Astrocyte (in vitro differentiated cells and primary cell): ENCODE results near the gene TRIM67. TPM values are rescaled to one million over a fixed set of nuclear protein-coding genes. Genes with fewer than 3 reads are reported as not detected.
"Not testable (repeated sequence)": the region's sequence is repeated elsewhere in the genome, so short reads cannot be mapped to it uniquely, and the experiment has no call there.

ENCODE experiments used
- DNase-seq: peaks from one replicate; pipeline ENCODE4 v3.0.0-alpha.2; 2010; ENCODE audit warnings: low read depth
- FAIRE-seq: peaks from 2 replicates; lab custom pipeline; 2011; peaks lifted over from hg19 to GRCh38; lab: Jason Lieb, UNC
- H2AFZ ChIP-seq: 2 replicates; pipeline ENCODE4 v1.6.0; 2012; ENCODE audit warnings: low read depth, low read length, inconsistent platforms
- H3K27ac ChIP-seq: 2 replicates; pipeline ENCODE4 v1.5.1; 2011; ENCODE audit warnings: low read depth, low read length, inconsistent platforms
- H3K27me3 ChIP-seq: 2 replicates; pipeline ENCODE4 v1.6.0; 2011; ENCODE audit warnings: low read length, inconsistent platforms; ENCODE audit not compliant: insufficient read depth
- H3K36me3 ChIP-seq: 2 replicates; pipeline ENCODE4 v1.5.1; 2011; ENCODE audit warnings: low read length, inconsistent platforms; ENCODE audit not compliant: insufficient read depth
- H3K4me1 ChIP-seq: 2 replicates; pipeline ENCODE4 v1.5.1; 2011; ENCODE audit warnings: low read length, inconsistent platforms; ENCODE audit not compliant: insufficient read depth
- H3K4me2 ChIP-seq: 2 replicates; pipeline ENCODE4 v1.6.0; 2012; ENCODE audit warnings: low read length, inconsistent platforms
- H3K4me3 ChIP-seq: 2 replicates; pipeline ENCODE4 v1.5.1; 2011; ENCODE audit warnings: low read depth, mild to moderate bottlenecking, low read length, inconsistent platforms; ENCODE audit not compliant: insufficient read depth
- H3K79me2 ChIP-seq: 2 replicates; pipeline ENCODE4 v1.6.0; 2012; ENCODE audit warnings: mild to moderate bottlenecking, low read length, inconsistent platforms; ENCODE audit not compliant: insufficient read depth
- H3K9ac ChIP-seq: 2 replicates; pipeline ENCODE4 v1.6.0; 2012; ENCODE audit warnings: mild to moderate bottlenecking, low read length, inconsistent platforms
- H3K9me3 ChIP-seq: 2 replicates; pipeline ENCODE4 v1.5.1; 2012; ENCODE audit warnings: low read depth, mild to moderate bottlenecking, low read length, inconsistent platforms; ENCODE audit not compliant: insufficient read depth
- H4K20me1 ChIP-seq: 2 replicates; pipeline ENCODE4 v1.6.0; 2012; ENCODE audit warnings: low read length, inconsistent platforms; ENCODE audit not compliant: insufficient read depth
- H3K27ac Mint-ChIP-seq: one replicate; pipeline ENCODE4 v1.8.0; 2021; ENCODE audit warnings: mild to moderate bottlenecking, mixed read lengths; ENCODE audit not compliant: unreplicated experiment
- H3K27me3 Mint-ChIP-seq: one replicate; pipeline ENCODE4 v1.8.0; 2021; ENCODE audit warnings: low read depth, mixed read lengths; ENCODE audit not compliant: unreplicated experiment
- H3K36me3 Mint-ChIP-seq: one replicate; pipeline ENCODE4 v1.8.0; 2021; ENCODE audit warnings: low read depth, mixed read lengths; ENCODE audit not compliant: unreplicated experiment
- H3K4me1 Mint-ChIP-seq: one replicate; pipeline ENCODE4 v1.8.0; 2021; ENCODE audit warnings: low read depth, mixed read lengths; ENCODE audit not compliant: unreplicated experiment
- H3K4me3 Mint-ChIP-seq: one replicate; pipeline ENCODE4 v1.8.0; 2021; ENCODE audit warnings: mild to moderate bottlenecking, moderate library complexity, mixed read lengths; ENCODE audit not compliant: unreplicated experiment
- H3K9me3 Mint-ChIP-seq: one replicate; pipeline ENCODE4 v1.8.0; 2021; ENCODE audit warnings: mild to moderate bottlenecking, mixed read lengths; ENCODE audit not compliant: unreplicated experiment
- EZH2 ChIP-seq: IDR thresholded peaks from 2 replicates; pipeline ENCODE4 v1.6.1; 2012; ENCODE audit warnings: mild to moderate bottlenecking, low read length, inconsistent platforms; ENCODE audit not compliant: insufficient read depth
- total RNA-seq: library from RNA; stranded (reverse); gene quantifications from 2 replicates; pipeline ENCODE4 v1.2.1, GENCODE V29; 2021
- TF ChIP-seq, protein P1 (sequence below): IDR thresholded peaks from 2 replicates; pipeline ENCODE4 v1.5.1; 2011; ENCODE audit warnings: low read depth, mild to moderate bottlenecking, inconsistent platforms, low read length, moderate library complexity; ENCODE audit not compliant: insufficient read depth

TRIM67 gene
- total RNA-seq, 1 donor from 2014 or later: 0.89 TPM

GRCh38 chr1:231130544-231130943 lies 31.3 kb upstream of the TRIM67 start:
- H3K36me3 Mint-ChIP-seq: no peaks in the 10 kb centered on the region
- TF ChIP-seq, protein P1, sequence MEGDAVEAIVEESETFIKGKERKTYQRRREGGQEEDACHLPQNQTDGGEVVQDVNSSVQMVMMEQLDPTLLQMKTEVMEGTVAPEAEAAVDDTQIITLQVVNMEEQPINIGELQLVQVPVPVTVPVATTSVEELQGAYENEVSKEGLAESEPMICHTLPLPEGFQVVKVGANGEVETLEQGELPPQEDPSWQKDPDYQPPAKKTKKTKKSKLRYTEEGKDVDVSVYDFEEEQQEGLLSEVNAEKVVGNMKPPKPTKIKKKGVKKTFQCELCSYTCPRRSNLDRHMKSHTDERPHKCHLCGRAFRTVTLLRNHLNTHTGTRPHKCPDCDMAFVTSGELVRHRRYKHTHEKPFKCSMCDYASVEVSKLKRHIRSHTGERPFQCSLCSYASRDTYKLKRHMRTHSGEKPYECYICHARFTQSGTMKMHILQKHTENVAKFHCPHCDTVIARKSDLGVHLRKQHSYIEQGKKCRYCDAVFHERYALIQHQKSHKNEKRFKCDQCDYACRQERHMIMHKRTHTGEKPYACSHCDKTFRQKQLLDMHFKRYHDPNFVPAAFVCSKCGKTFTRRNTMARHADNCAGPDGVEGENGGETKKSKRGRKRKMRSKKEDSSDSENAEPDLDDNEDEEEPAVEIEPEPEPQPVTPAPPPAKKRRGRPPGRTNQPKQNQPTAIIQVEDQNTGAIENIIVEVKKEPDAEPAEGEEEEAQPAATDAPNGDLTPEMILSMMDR: no peak
- TF ChIP-seq EZH2: no peak
- Histone ChIP-seq H2AFZ (no peak overlapping the region), H3K27me3 (no peaks in the 10 kb centered on the region), H3K4me2 (no peak overlapping the region), H3K4me1 (peaks cover 8% of the 10 kb centered on the region), H3K79me2 (no peaks in the 10 kb centered on the region), H4K20me1 (no peaks in the 10 kb centered on the region), H3K27ac (no peak overlapping the region), H3K9ac (no peak overlapping the region), H3K9me3 (no peaks in the 10 kb centered on the region), H3K4me3 (no peak overlapping the region), H3K36me3 (no peaks in the 10 kb centered on the region)
- H3K27me3 Mint-ChIP-seq: peaks cover 4% of the 10 kb centered on the region
- no peak overlapping the region for H3K4me3 Mint-ChIP-seq
- peaks cover 5% of the 10 kb centered on the region for H3K9me3 Mint-ChIP-seq
- DNase-seq (no peak), FAIRE-seq (no peak)
- H3K4me1 Mint-ChIP-seq: peaks cover 3% of the 10 kb centered on the region
- no peak overlapping the region for H3K27ac Mint-ChIP-seq

DNA sequence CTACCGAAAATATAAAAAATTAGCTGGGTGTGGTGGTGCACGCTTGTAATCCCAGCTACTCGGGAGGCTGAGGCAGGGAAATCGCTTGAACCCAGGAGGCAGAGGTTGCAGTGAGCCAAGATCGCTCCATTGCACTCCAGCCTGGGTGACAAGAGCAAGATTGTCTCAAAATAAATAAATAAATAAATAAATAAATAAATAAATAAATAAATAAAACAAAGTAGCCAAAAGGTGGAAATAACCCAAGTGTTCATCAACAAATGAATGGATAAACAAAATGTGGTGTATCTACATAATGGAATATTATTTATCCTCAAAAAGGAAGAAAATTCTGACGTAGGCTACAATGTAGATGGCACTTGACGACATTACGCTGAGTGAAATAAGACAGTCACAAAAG lies 29.3 kb upstream of the TRIM67 start:
- H3K9me3 ChIP-seq, H3K27me3 ChIP-seq, H3K79me2 ChIP-seq, H3K4me1 Mint-ChIP-seq, H3K27ac Mint-ChIP-seq, H2AFZ ChIP-seq, H3K9ac ChIP-seq, H3K36me3 Mint-ChIP-seq, H3K4me2 ChIP-seq, H3K27me3 Mint-ChIP-seq, H3K36me3 ChIP-seq, DNase-seq, H3K4me3 Mint-ChIP-seq, H3K4me3 ChIP-seq, H3K4me1 ChIP-seq, H3K9me3 Mint-ChIP-seq, H3K27ac ChIP-seq, FAIRE-seq, H4K20me1 ChIP-seq: not testable (repeated sequence)

- Histone ChIP-seq H4K20me1 (no peaks in the 10 kb centered on the region), H3K79me2 (no peaks in the 10 kb centered on the region), H3K27ac (no peak overlapping the region), H3K27me3 (no peaks in the 10 kb centered on the region), H3K4me1 (peaks cover 18% of the 10 kb centered on the region), H3K4me3 (no peak overlapping the region), H3K9me3 (no peaks in the 10 kb centered on the region), H3K4me2 (no peak overlapping the region), H3K9ac (no peak overlapping the region), H3K36me3 (no peaks in the 10 kb centered on the region), H2AFZ (no peak overlapping the region)
- no peak for DNase-seq
- Mint-ChIP-seq H3K4me3 (no peak overlapping the region), H3K27me3 (peaks cover 4% of the 10 kb centered on the region), H3K9me3 (no peaks in the 10 kb centered on the region), H3K27ac (no peak overlapping the region), H3K36me3 (no peaks in the 10 kb centered on the region), H3K4me1 (peaks cover 18% of the 10 kb centered on the region)
- no peak for TF ChIP-seq EZH2
- TF ChIP-seq, protein P1: no peak
- FAIRE-seq: no peak
These were observed 27.2 kb upstream of the TRIM67 start for GRCh38 chr1:231134624-231135023.
